Neural cell (in vitro differentiated cells): ENCODE results near the gene USP16. TPM values are rescaled to one million over a fixed set of nuclear protein-coding genes. Genes with fewer than 3 reads are reported as not detected.

Experiments used
- H2AFZ ChIP-seq: fragments of 200-600, 300-800 bp; sonication (generic), shearing (Covaris generic); 2 replicates; pipeline ENCODE4 v1.6.0; 2014; ENCODE audit warnings: low read depth, mild to moderate bottlenecking, antibody characterized with exemption, low read length, moderate library complexity
- H3F3A ChIP-seq: fragments of 200-600 bp; shearing (Covaris generic); 2 replicates; pipeline ENCODE4 v1.6.1; 2016; ENCODE audit warnings: mild to moderate bottlenecking, moderate library complexity, mixed read lengths, antibody characterized with exemption, low read length; ENCODE audit not compliant: insufficient read depth, poor library complexity, severe bottlenecking
- H3K27ac ChIP-seq: fragments of 200-600, 300-800 bp; sonication (generic), shearing (Covaris generic); 2 replicates; pipeline ENCODE4 v1.5.1; 2014; ENCODE audit warnings: mild to moderate bottlenecking, low read length, moderate library complexity
- H3K27me3 ChIP-seq: fragments of 300-800, 200-600 bp; sonication (generic), shearing (Covaris generic); 2 replicates; pipeline ENCODE4 v1.6.0; 2014; ENCODE audit warnings: mild to moderate bottlenecking, low read depth, low read length, moderate library complexity; ENCODE audit not compliant: insufficient read depth
- H3K36me3 ChIP-seq: fragments of 300-800, 200-600 bp; sonication (generic), shearing (Covaris generic); 2 replicates; pipeline ENCODE4 v1.5.1; 2014; ENCODE audit warnings: mild to moderate bottlenecking, antibody characterized with exemption, low read length, moderate library complexity; ENCODE audit not compliant: insufficient read depth
- H3K4me2 ChIP-seq: fragments of 300-800, 200-600 bp; sonication (generic), shearing (Covaris generic); 2 replicates; pipeline ENCODE4 v1.6.0; 2014; ENCODE audit warnings: mild to moderate bottlenecking, low read length
- H3K4me3 ChIP-seq: fragments of 300-800, 200-600 bp; sonication (generic), shearing (Covaris generic); 2 replicates; pipeline ENCODE4 v1.5.1; 2014; ENCODE audit warnings: mild to moderate bottlenecking, low read length, moderate library complexity
- H3K79me2 ChIP-seq: fragments of 200-600 bp; shearing (Covaris generic); replicated peaks from 2 replicates; pipeline ENCODE4 v1.6.0; 2014; ENCODE audit warnings: mild to moderate bottlenecking, low read length, moderate library complexity; ENCODE audit not compliant: insufficient read depth
- H3K9ac ChIP-seq: fragments of 300-800, 200-600 bp; sonication (generic), shearing (Covaris generic); 2 replicates; pipeline ENCODE4 v1.6.1; 2016; ENCODE audit warnings: mild to moderate bottlenecking, low read length, mixed read lengths
- H3K9me2 ChIP-seq: fragments of 200-600 bp; shearing (Covaris generic); 2 replicates; pipeline ENCODE4 v1.6.1; 2016; ENCODE audit warnings: mild to moderate bottlenecking, low read length, mixed read lengths; ENCODE audit not compliant: insufficient read depth
- H3K9me3 ChIP-seq: fragments of 200-600, 300-800 bp; sonication (generic), shearing (Covaris generic); 2 replicates; pipeline ENCODE4 v1.6.1; 2016; ENCODE audit warnings: mild to moderate bottlenecking, mixed run types, low read length, moderate library complexity, mixed read lengths
- H4K20me1 ChIP-seq: fragments of 200-600 bp; shearing (Covaris generic); 2 replicates; pipeline ENCODE4 v1.6.1; 2016; ENCODE audit warnings: mild to moderate bottlenecking, mixed run types; ENCODE audit not compliant: insufficient read depth
- EP300 ChIP-seq: fragments of 450-650 bp; conservative IDR thresholded peaks from 2 replicates; pipeline ENCODE4 v1.6.1; 2014; ENCODE audit warnings: antibody characterized with exemption, mild to moderate bottlenecking, moderate library complexity; ENCODE audit not compliant: poor library complexity, severe bottlenecking
- EZH2 ChIP-seq: fragments of 200-600, 300-800 bp; shearing (Covaris generic), sonication (generic); IDR thresholded peaks from 2 replicates; pipeline ENCODE4 v1.6.1; 2014; ENCODE audit warnings: antibody characterized with exemption, low read length, borderline replicate concordance, mild to moderate bottlenecking; ENCODE audit not compliant: insufficient read depth, poor library complexity, severe bottlenecking
- MXI1 ChIP-seq: fragments of 450-650 bp; conservative IDR thresholded peaks from 2 replicates; pipeline ENCODE4 v1.6.1; 2014; ENCODE audit warnings: antibody characterized with exemption, mild to moderate bottlenecking; ENCODE audit not compliant: poor library complexity, severe bottlenecking
- POLR2AphosphoS5 ChIP-seq: IDR thresholded peaks from 2 replicates; pipeline ENCODE4 v1.6.1; 2012
- RAD21 ChIP-seq: fragments of 450-650 bp; conservative IDR thresholded peaks from 2 replicates; pipeline ENCODE4 v1.6.1; 2014; ENCODE audit warnings: antibody characterized with exemption, mild to moderate bottlenecking, moderate library complexity
- REST ChIP-seq: IDR thresholded peaks from 2 replicates; pipeline ENCODE4 v1.6.1; 2012; ENCODE audit warnings: borderline replicate concordance
- SMC3 ChIP-seq: fragments of 450-650 bp; conservative IDR thresholded peaks from 2 replicates; pipeline ENCODE4 v1.6.1; 2014; ENCODE audit warnings: antibody characterized with exemption, mild to moderate bottlenecking, moderate library complexity; ENCODE audit not compliant: poor library complexity
- TAF1 ChIP-seq: IDR thresholded peaks from 2 replicates; pipeline ENCODE4 v1.6.1; 2012; ENCODE audit warnings: low read depth
- polyA plus RNA-seq: library from polyadenylated mRNA; depleted of rRNA; stranded (reverse); fragments of >200 nt; gene quantifications from 2 replicates; pipeline ENCODE4 v1.2.3, GENCODE V29; 2014
- TF ChIP-seq, protein P1 (sequence below): fragments of 450-650 bp; IDR thresholded peaks from 2 replicates; pipeline ENCODE4 v1.5.1; 2014; ENCODE audit warnings: antibody characterized with exemption, mild to moderate bottlenecking, moderate library complexity; ENCODE audit not compliant: poor library complexity, severe bottlenecking

Gene USP16
- polyA plus RNA-seq, 1 donor from 2014 or later = 38.5 TPM

DNA sequence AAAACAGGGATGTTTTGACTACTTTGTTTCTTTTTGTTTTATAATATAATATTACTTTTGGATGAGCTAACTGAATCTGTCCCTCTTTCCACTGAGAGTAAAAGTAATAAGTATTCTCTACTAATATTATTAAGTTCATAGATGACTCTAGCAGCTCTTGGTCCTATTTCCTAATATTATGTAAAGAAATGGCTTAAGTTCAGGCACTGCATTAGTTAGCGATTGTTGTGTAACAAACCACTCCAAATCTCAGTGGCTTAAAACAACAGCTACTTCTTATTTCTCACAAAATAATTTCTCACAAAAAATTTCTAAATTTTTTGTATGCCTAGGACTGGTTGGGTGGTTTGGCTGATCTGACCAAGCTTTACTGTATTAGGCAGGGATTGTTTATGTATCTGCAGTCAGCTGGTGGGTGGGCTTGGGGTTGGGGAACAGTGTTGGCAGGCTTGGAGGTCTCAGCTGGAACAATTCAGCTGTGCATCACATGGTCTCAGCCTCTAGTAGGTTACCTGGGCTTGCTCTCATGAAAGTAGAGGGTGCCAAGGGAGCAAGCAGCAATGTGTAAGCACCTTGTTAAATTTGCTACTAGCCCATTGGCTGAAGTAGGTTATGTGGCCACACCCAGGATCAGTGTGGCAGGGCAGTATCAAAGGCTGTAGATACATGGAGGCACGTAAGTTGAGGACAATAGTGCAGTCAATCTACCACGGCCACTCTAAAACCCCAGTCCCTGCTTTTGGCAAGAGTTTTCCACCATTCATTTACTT, 57.8 kb downstream of the USP16 start:
- H4K20me1 ChIP-seq = no peaks in the 10 kb centered on the region
- no peak overlapping the region for H3K27ac ChIP-seq
- H3K9ac ChIP-seq = no peak overlapping the region
- no peak overlapping the region for H3K4me2 ChIP-seq
- no peaks in the 10 kb centered on the region for H3K9me2 ChIP-seq
- H3K36me3 ChIP-seq = no peaks in the 10 kb centered on the region
- H3F3A ChIP-seq = no peaks in the 10 kb centered on the region
- H3K79me2 ChIP-seq = no peaks in the 10 kb centered on the region
- TF ChIP-seq REST = no peak
- no peak for TF ChIP-seq EP300
- no peak for TF ChIP-seq MXI1
- no peak for TF ChIP-seq TAF1
- no peak for TF ChIP-seq RAD21
- TF ChIP-seq, protein P1, sequence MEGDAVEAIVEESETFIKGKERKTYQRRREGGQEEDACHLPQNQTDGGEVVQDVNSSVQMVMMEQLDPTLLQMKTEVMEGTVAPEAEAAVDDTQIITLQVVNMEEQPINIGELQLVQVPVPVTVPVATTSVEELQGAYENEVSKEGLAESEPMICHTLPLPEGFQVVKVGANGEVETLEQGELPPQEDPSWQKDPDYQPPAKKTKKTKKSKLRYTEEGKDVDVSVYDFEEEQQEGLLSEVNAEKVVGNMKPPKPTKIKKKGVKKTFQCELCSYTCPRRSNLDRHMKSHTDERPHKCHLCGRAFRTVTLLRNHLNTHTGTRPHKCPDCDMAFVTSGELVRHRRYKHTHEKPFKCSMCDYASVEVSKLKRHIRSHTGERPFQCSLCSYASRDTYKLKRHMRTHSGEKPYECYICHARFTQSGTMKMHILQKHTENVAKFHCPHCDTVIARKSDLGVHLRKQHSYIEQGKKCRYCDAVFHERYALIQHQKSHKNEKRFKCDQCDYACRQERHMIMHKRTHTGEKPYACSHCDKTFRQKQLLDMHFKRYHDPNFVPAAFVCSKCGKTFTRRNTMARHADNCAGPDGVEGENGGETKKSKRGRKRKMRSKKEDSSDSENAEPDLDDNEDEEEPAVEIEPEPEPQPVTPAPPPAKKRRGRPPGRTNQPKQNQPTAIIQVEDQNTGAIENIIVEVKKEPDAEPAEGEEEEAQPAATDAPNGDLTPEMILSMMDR = no peak
- no peak for TF ChIP-seq SMC3
- no peak for TF ChIP-seq POLR2AphosphoS5
- TF ChIP-seq EZH2 = no peak
- H3K27me3 ChIP-seq = no peaks in the 10 kb centered on the region
- H3K4me3 ChIP-seq = no peak overlapping the region
- H2AFZ ChIP-seq = no peak overlapping the region
- H3K9me3 ChIP-seq = no peaks in the 10 kb centered on the region

DNA sequence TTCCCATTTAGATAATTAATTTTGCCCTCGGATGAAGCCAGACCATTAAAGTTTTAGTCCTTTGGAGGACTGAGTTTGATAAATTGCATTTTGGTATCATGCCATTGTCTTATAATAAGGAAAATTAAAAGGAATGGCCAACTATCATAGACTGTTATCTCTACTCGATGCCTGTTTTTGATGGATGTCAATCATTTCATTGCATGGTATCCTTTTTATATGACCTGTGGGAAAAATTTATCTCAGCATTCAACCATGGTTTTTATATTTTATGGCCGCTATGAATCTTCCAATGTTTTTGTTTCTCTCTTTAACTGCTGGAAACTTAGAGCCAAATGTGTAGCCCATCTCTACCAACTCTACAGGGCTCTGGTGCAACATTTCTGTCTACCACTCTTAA, 58.8 kb downstream of the USP16 start:
- no peak overlapping the region for H3K4me2 ChIP-seq
- H3K4me3 ChIP-seq = no peak overlapping the region
- no peaks in the 10 kb centered on the region for H3K36me3 ChIP-seq
- no peaks in the 10 kb centered on the region for H4K20me1 ChIP-seq
- no peak overlapping the region for H3K27ac ChIP-seq
- H3F3A ChIP-seq = no peaks in the 10 kb centered on the region
- H2AFZ ChIP-seq = no peak overlapping the region
- no peaks in the 10 kb centered on the region for H3K9me3 ChIP-seq
- H3K9me2 ChIP-seq = no peaks in the 10 kb centered on the region
- no peaks in the 10 kb centered on the region for H3K79me2 ChIP-seq
- no peaks in the 10 kb centered on the region for H3K27me3 ChIP-seq
- no peak overlapping the region for H3K9ac ChIP-seq
- TF ChIP-seq MXI1 = no peak
- no peak for TF ChIP-seq EZH2
- no peak for TF ChIP-seq SMC3
- no peak for TF ChIP-seq TAF1
- TF ChIP-seq, protein P1 = no peak
- no peak for TF ChIP-seq POLR2AphosphoS5
- no peak for TF ChIP-seq EP300
- TF ChIP-seq RAD21 = no peak
- TF ChIP-seq REST = no peak
